Measurements from ENCODE around the gene FOXF2. TPM values are rescaled to one million over a fixed set of nuclear protein-coding genes. Genes with fewer than 3 reads are reported as not detected.

Gene FOXF2
- polyA plus RNA-seq, 12 donors = 0.21 to 9.7 (median 0.69) TPM; not detected in 1

DNA sequence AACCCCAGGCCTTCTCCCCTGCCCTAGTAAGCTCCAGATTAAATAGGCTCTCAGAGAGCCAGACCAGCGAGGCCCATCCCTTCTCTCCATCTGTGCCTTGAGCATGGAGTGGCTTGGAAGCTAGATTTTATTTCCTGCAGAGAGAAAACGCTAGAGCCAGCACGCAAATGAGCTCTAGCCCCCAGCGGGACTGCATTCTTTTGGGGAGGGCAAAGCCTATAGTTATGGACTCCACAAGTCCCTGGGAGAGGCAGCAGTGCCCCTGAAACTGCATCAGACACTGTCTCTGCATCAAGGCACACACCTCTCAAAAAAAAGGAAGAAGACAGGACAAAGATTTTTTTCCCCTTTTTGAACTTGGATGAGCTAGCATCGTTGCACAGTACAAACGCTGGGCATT, 15.8 kb downstream of the FOXF2 start:
- DNase-seq = no peak

DNA sequence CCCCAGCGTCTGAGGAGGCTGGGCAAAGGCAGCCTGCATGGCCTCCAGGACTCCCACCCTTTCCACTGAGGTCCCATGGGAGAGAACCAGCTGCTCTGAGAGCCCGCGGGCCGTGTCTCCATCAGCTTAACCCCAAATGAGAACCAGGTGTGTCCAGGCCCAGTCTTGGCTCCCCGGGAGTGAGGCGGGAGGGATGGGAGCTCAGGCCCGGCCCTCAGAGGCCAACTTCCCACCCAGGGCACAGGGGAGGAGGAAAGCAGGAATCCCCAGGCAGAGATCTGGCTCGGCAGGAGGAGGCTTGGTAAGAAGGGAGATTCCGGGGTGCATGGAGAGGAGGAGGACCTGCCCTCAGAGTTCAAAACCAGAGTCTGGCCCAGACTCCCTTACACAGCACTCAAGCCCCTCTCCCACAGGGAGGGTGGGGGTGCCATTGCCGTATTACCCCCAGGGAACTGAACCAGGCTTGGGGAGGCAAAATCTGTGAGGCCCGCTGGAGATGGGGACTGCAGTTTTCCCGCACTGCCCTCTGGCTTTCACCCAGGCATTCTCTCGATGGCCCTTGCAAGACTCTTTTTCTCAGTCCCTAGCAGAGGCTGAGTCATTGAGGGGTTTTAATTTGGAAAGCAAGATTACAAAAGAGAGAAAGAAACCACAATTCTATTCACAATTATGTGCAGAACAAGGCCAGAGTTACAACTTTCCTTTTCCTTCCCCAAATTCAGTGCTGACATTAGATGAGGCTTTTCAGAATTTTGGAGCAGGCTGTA, 17.1 kb downstream of the FOXF2 start:
- no peak for DNase-seq

DNA sequence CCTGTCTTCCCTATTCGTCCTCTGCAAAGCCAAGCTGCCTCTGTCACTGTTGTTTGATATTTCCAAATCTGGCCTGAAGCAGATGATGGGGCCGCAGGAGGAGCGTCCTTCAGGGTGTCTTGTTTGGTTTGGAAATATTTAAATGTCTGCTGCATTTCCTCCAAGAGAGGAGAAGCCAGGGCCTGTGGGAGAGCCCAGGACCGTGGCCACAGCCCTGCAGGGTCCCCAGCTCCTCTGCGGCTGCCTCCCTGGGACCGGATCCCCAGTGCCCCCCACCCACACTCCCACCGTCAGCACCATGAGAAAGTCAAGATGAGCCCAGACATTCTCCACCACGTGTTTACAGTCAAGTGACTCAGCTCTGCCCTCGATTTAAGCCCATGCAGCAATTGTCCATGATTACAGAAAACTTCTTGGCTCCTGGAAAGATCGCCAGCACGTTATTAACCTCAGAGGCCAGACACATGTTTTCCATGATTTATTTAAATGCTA, 18.2 kb downstream of the FOXF2 start:
- DNase-seq = no peak

DNA sequence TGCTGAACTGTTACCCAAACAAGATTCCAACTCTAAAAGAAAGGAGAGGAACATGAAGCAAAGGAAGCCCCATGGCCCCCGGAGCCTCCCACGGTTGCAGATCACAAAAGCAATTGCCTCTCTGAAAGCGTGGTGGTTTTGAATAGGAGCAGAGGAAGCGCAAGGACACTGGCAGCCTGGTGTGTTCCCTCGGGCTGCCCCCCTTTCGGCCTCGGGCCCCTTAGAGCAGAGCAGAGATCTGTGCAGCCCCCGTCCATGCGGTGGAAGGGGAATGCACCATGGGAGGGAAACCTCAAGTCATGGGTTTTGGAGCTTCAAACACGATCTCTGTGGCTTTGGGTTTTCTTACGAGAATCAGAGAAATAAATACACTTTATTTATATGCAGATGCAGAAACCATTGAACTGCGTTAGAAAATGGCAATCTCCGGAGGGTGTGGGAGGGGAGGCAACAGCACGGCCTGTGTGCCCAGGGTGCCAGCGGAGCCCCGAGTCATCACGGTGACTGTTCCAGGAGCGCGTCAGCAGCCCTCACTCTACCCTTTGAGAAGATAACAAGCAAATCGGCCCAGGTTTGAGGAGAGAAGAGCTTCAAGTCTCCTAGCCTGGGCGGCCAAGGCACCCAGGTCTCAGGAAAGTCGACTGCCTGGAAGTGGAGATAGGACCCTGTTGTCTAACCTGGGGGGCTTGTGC, 20.5 kb downstream of the FOXF2 start:
- no peak for DNase-seq

DNA sequence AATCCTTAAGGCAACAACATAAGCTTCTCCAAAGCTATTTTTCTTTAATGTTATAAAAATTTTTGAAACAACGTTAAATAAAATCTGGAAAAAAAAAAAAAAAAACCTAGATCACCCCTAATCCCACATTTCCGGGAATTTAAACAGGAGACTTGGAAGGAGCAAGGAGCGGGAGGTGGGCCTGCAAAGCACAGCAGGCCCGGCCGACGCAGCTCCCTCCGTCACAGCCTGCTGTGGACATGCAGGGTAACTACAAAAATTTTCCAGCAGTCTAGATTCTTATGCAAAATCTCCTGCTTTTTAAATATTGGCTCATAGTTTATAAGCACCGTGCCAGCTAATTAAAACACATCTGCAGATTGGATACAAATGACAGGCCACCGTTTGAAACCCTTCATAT, 23.5 kb downstream of the FOXF2 start:
- no peak for DNase-seq

DNA sequence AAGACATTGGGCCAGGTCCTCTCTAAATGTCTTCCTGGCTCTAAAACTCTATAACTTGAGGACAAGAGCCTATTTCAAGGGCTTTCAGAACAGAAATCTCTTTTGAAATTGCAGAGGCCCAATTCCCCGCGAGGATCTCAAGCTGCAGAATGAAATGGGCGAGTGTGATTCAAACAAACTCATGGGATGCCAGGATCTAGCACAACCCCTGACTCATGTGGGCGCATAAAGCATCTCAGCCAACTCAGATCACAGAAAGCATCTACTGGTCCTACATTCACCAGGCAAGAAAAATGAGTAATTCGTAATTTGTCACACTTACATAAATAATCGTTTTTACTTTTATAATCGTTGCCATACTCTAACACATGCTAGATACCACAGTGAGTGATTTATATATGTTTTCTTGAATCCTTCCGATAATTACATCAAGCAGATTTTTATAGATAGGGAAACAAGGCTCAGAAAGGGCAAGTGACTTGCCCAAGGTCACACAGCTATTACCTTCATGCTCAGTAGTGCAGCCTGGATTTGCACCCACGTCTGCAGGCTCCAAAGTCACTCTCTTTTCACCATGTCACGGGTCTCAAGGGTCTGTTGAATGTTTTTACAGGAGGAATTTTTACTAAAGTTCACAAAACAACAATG, 26.2 kb downstream of the FOXF2 start:
- no peak for DNase-seq

GRCh38 chr6:1416191-1416760, 26.9 kb downstream of the FOXF2 start:
- DNase-seq = no peak

DNA sequence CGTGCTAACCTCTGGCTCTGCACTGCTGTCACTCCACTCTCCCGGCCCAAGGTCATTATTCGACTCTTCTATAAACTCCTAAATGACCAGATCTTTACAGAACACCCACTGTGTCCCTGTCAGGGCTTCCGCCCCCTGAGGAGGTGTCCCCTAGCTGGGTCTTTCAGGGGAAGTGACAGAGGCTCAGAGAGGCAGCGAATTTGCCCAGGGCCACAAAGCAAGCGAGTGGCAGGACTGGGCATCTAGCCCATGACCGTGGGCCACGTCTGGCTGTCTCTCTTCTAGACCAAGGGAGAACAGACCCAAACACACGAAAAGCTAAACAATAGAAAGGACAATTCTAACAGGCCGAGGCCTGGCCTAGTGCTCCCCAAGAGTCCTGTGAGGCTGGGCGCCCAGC, 27.4 kb downstream of the FOXF2 start:
- DNase-seq = no peak

DNA sequence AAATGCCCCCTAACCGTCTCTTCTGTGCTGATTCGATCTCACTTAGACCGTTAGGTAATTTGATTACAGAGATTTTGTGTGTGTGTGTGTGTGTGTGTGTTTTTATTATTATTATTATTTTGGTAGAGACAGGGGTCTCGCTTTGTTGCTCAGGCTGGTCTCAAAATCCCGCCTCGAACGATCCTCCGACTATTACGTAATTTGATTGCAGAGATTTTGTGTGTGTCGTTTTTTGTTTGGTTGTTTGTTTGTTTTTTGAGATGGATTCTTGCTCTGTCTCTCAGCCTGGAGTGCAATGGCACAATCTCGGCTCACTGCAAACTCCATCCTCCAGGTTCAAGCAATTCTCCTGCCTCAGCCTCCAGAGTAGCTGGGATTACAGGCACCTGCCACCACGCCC, 28.3 kb downstream of the FOXF2 start:
- no peak for DNase-seq

- no peak for DNase-seq
Measured at GRCh38 chr6:1418471-1419191, 29.3 kb downstream of the FOXF2 start.

GRCh38 chr6:1420382-1420781, 31.0 kb downstream of the FOXF2 start:
- DNase-seq = no peak

DNA sequence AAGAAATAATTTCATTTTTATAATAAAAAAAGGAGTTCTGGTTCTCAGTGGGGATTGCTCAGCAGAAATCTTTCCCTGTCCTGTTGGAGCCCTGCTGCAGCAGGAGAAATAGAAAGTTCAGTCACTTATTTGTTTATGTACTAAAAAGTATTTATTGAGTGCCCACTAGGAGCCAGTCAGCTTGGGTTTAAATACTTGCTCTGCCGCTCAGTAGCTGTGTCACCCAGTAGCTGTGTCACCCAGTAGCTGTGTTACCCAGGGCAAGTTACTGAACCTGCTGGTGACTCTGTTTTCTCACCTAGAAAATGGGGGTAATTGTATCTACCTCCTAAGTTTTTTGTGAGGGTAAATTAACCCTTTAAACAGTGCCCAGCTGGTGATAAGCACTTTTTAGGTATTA, 32.9 kb downstream of the FOXF2 start:
- DNase-seq = no peak

DNA sequence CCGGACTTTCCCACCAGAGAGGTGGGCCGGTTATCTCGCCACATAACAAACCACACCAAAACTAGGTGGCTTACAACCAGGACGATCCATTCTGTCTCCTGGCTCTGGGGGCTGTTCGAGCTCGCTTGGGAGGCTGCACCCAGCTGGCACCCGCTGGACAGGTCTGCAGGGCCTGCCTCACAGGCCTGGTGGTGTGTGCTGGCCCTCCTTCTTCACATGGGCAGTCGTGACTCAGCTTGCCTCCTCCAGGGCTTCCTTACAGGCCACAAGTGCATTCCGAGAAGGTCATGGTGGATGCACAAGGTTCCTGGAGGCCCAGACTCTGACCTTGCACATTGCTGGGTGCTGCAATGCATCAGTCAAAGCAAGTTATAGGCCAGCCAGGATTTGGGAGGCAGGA, 34.2 kb downstream of the FOXF2 start:
- DNase-seq = no peak

DNA sequence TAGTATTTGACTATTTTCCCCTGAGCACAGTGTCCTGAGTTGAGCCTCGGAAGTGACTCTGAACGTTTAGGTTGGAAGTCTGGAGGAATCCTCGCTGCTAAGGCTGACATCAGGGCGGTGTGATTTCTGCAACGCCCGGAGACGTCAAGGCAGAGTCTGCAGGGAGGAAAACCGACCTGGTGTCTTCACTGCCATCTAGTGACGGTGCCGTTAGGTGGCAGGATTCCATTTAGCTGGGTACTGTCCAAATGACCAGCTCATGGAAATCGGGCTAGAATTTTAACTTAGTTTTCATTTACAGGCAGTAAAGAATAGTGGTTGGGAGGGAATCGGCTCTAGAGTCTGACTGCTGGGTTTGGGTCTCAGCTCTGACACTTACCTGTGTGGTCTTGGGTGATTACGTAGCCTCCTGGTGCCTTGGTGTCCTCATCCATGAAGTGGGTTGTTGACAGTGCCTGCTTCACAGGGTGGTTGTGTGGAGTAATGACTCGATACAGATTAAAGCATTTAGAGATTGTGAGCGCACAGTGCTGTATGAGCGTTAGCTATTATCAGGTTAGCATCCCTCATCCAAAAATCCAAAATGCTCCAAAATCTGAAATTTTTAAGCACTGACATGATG, 35.0 kb downstream of the FOXF2 start:
- DNase-seq = peak; percentile 21

- no peak for DNase-seq
Measured at GRCh38 chr6:1426416-1426815, 37.0 kb downstream of the FOXF2 start.

DNA sequence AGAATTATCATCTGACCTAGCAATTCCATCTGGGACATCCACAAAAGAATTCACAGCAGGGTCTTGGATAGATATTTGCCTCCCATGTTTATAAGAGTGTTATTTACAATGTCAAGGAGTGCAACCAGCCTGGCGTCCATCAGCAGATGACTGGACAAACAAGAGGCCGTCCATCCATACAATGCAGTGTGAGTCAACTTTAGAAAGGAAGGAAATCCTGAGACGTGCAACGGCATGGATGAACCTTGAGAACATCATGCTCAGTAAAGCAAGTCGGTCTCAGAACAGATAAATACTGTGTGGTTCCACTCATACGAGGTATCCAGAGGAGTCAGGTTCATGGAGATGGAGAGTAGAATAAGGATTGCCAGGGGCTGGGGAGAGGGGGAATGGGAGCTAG, 46.4 kb downstream of the FOXF2 start:
- DNase-seq = no peak

- DNase-seq = peak; percentile 83
Measured at GRCh38 chr6:1436334-1437306, 47.2 kb downstream of the FOXF2 start.

DNA sequence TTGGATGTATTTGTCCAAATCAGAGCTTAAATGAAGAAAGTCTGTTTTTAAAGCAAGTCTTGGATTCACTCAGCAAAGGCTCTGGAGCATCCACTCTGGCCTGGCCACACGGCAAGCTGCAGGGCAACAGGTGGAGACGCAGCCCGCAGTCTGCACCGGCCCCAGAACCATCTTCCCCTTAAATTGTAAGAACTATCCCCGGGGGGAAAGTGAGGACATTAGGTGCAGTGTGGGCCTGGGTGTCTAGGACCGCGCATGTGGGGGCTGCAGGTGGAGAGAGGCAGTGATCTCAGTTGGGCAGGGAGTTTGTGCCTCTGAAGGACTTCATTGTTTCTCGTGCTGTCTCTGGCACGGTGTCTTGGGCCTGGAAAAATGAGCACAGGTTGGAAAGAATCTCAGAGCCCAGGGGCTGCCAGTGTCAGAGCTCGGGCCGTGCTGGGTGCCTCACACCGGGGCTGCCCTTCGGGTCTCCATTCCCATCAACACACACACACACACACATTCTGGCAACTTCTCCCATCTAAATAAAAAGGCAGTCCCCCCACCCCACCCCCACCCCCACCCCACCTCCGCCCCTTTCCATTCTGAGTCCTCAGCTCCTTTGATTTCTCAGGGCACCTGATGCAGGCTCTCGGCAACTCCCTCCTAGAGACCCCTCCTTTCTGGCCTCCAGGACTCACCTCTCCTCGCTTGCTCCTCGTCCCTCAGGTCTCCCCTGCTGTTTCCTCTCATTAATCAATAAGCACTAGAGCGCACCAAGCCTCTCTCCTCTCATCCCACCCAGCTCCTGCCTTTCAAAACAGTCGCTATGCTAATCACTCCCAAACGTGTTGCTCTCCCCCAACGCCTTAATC, 48.4 kb downstream of the FOXF2 start:
- no peak for DNase-seq

GRCh38 chr6:1438471-1438881, 49.1 kb downstream of the FOXF2 start:
- no peak for DNase-seq
